HEK293 (cell line): ENCODE results near the gene MYH11.

Experiments used
- CTCF ChIA-PET: fragments of 350-600 bp; formaldehyde crosslinking; extraction: SDS; loops from one replicate; lab custom pipeline; 2021; ENCODE audit warnings: antibody characterized with exemption; lab: Yijun Ruan, JAX
- POLR2A ChIA-PET: fragments of 300-600 bp; formaldehyde crosslinking; extraction: SDS; loops from one replicate; lab custom pipeline; 2020; ENCODE audit warnings: antibody characterized with exemption, inconsistent platforms; lab: Yijun Ruan, JAX
- H3K27ac ChIP-seq: fragments of 200-500 bp; sonication (Bioruptor generic); 2 replicates; pipeline ENCODE4 v1.5.1; 2014; ENCODE audit warnings: low read depth, low read length, control low read depth, inconsistent platforms; ENCODE audit errors: extremely low read depth
- H3K36me3 ChIP-seq, 2 experiments: fragments of 200-500 bp in 1 of 2; sonication (Bioruptor generic) in 1 of 2; 1 replicate in 1 of 2; 2 replicates in 1 of 2; pipeline ENCODE4 v1.5.1; 2014 to 2017; ENCODE audit warnings: inconsistent platforms in 2 of 2, low read length in 2 of 2; ENCODE audit not compliant: control insufficient read depth in 2 of 2, insufficient read depth in 1 of 2
- H3K4me1 ChIP-seq: fragments of 200-500 bp; sonication (Bioruptor generic); 2 replicates; pipeline ENCODE4 v1.5.1; 2014; ENCODE audit warnings: mild to moderate bottlenecking, low read length, inconsistent platforms; ENCODE audit not compliant: control insufficient read depth, insufficient read depth
- H3K4me3 ChIP-seq: 2 replicates; pipeline ENCODE4 v1.5.1; 2011; ENCODE audit warnings: low read depth, mild to moderate bottlenecking, control low read depth, low read length, moderate library complexity
- H3K9me3 ChIP-seq: fragments of 200-500 bp; sonication (Bioruptor generic); 2 replicates; pipeline ENCODE4 v1.5.1; 2014; ENCODE audit warnings: low read depth, low read length, inconsistent platforms; ENCODE audit not compliant: control insufficient read depth, insufficient read depth
- CTCF ChIP-seq: fragments of 450-650 bp; formaldehyde crosslinking; IDR thresholded peaks from 2 replicates; pipeline ENCODE4 v1.5.1; 2016; ENCODE audit warnings: missing biosample characterization, missing genetic modification characterization
- KLF10 ChIP-seq: fragments of 450-650 bp; IDR thresholded peaks from 2 replicates; pipeline ENCODE4 v1.5.1; 2018; ENCODE audit warnings: missing biosample characterization, mild to moderate bottlenecking, missing genetic modification characterization
- KLF17 ChIP-seq: fragments of 450-650 bp; formaldehyde crosslinking; IDR thresholded peaks from 2 replicates; pipeline ENCODE4 v1.5.1; 2016; ENCODE audit warnings: missing biosample characterization, missing genetic modification characterization
- ZBTB8A ChIP-seq: fragments of 450-650 bp; formaldehyde crosslinking; IDR thresholded peaks from 2 replicates; pipeline ENCODE4 v1.5.1; 2016; ENCODE audit warnings: missing biosample characterization, missing genetic modification characterization
- ZFP3 ChIP-seq: fragments of 450-650 bp; formaldehyde crosslinking; IDR thresholded peaks from 2 replicates; pipeline ENCODE4 v1.5.1; 2016; ENCODE audit warnings: low read depth, missing biosample characterization, missing genetic modification characterization
- ZNF148 ChIP-seq: fragments of 450-650 bp; formaldehyde crosslinking; IDR thresholded peaks from 2 replicates; pipeline ENCODE4 v1.5.0; 2017; ENCODE audit warnings: missing biosample characterization, missing genetic modification characterization, borderline replicate concordance
- ZNF174 ChIP-seq: fragments of 450-650 bp; formaldehyde crosslinking; IDR thresholded peaks from 2 replicates; pipeline ENCODE4 v1.5.0; 2017; ENCODE audit warnings: missing biosample characterization, mild to moderate bottlenecking, missing genetic modification characterization
- ZNF26 ChIP-seq: fragments of 450-650 bp; formaldehyde crosslinking; IDR thresholded peaks from 2 replicates; pipeline ENCODE4 v1.5.1; 2016; ENCODE audit warnings: missing biosample characterization, missing genetic modification characterization
- ZNF366 ChIP-seq: fragments of 450-650 bp; formaldehyde crosslinking; conservative IDR thresholded peaks from 2 replicates; pipeline ENCODE4 v1.5.1; 2016; ENCODE audit warnings: missing biosample characterization, missing genetic modification characterization
- ZNF394 ChIP-seq: fragments of 450-650 bp; formaldehyde crosslinking; IDR thresholded peaks from 2 replicates; pipeline ENCODE4 v1.5.1; 2016; ENCODE audit warnings: missing biosample characterization, missing genetic modification characterization, mild to moderate bottlenecking, moderate library complexity, borderline replicate concordance
- ZNF514 ChIP-seq: fragments of 450-650 bp; formaldehyde crosslinking; IDR thresholded peaks from 2 replicates; pipeline ENCODE4 v1.5.1; 2016; ENCODE audit warnings: missing biosample characterization, missing genetic modification characterization
- ZNF549 ChIP-seq: fragments of 450-650 bp; IDR thresholded peaks from 2 replicates; pipeline ENCODE4 v1.5.1; 2018; ENCODE audit warnings: missing biosample characterization, missing genetic modification characterization, mild to moderate bottlenecking, inconsistent platforms, moderate library complexity
- ZNF560 ChIP-seq: fragments of 450-650 bp; formaldehyde crosslinking; IDR thresholded peaks from 2 replicates; pipeline ENCODE4 v1.5.1; 2017; ENCODE audit warnings: missing biosample characterization, missing genetic modification characterization, borderline replicate concordance
- ZNF561 ChIP-seq: fragments of 450-650 bp; IDR thresholded peaks from 2 replicates; pipeline ENCODE4 v1.5.1; 2018; ENCODE audit warnings: missing biosample characterization, missing genetic modification characterization, borderline replicate concordance
- ZNF600 ChIP-seq: fragments of 450-650 bp; formaldehyde crosslinking; IDR thresholded peaks from 2 replicates; pipeline ENCODE4 v1.5.1; 2016; ENCODE audit warnings: missing biosample characterization, missing genetic modification characterization
- ZNF654 ChIP-seq: fragments of 450-650 bp; formaldehyde crosslinking; IDR thresholded peaks from 2 replicates; pipeline ENCODE4 v1.5.1; 2016; ENCODE audit warnings: low read depth, missing biosample characterization, missing genetic modification characterization
- ZNF660 ChIP-seq: fragments of 450-650 bp; IDR thresholded peaks from 2 replicates; pipeline ENCODE4 v1.5.1; 2018; ENCODE audit warnings: missing biosample characterization, mild to moderate bottlenecking, missing genetic modification characterization
- ZNF670 ChIP-seq: fragments of 450-650 bp; formaldehyde crosslinking; IDR thresholded peaks from 2 replicates; pipeline ENCODE4 v1.5.1; 2016; ENCODE audit warnings: missing biosample characterization, missing genetic modification characterization, low read depth
- ZNF701 ChIP-seq: fragments of 450-650 bp; formaldehyde crosslinking; IDR thresholded peaks from 2 replicates; pipeline ENCODE4 v1.5.1; 2016; ENCODE audit warnings: missing biosample characterization, missing genetic modification characterization
- ZNF747 ChIP-seq: fragments of 450-650 bp; formaldehyde crosslinking; IDR thresholded peaks from 2 replicates; pipeline ENCODE4 v1.5.1; 2016; ENCODE audit warnings: missing biosample characterization, missing genetic modification characterization
- ZSCAN5A ChIP-seq: fragments of 450-650 bp; formaldehyde crosslinking; IDR thresholded peaks from 2 replicates; pipeline ENCODE4 v1.5.1; 2016; ENCODE audit warnings: missing biosample characterization, missing genetic modification characterization

The MYH11 gene

GRCh38 chr16:15874745-15875314 lies 18.0 kb upstream of the MYH11 start:
- Histone ChIP-seq H3K9me3 (no peaks in the 10 kb centered on the region), H3K4me1 (no peaks in the 10 kb centered on the region), H3K4me3 (no peak overlapping the region), H3K36me3 (peaks cover 14 to 38% of the 10 kb centered on the region in 2 experiments), H3K27ac (no peak overlapping the region)
- CTCF ChIA-PET: interaction anchor here (0.6 to 4.1 kb wide), 21 partner anchors 10 to 272 kb away, joined by 3 to 37 read pairs (median 5); partner anchors contain the start of gene CEP20
- POLR2A ChIA-PET: interaction anchor here (0.9 to 1.2 kb wide), 2 partner anchors 13 to 17 kb away, joined by 3 to 5 read pairs; partner anchors contain the start of gene CEP20
- TF ChIP-seq ZNF600 (tag by site-specific recombination) (no peak), ZNF654 (tag by site-specific recombination) (peak; percentile 30), ZNF660 (tag by site-specific recombination) (0 out of 2 replicates have a peak, but pooled peaks have one; percentile 28), CTCF (tag by site-specific recombination) (peak; percentile 29; the same call in 1 of the 2 replicates), ZSCAN5A (no peak)
- TF ChIP-seq, all 188 proteins: peak for 3

GRCh38 chr16:15873737-15874136 lies 16.9 kb upstream of the MYH11 start:
- Histone ChIP-seq H3K4me1 (no peaks in the 10 kb centered on the region), H3K36me3 (peaks cover 14 to 38% of the 10 kb centered on the region in 2 experiments), H3K27ac (no peak overlapping the region), H3K4me3 (no peak overlapping the region), H3K9me3 (no peaks in the 10 kb centered on the region)
- TF ChIP-seq ZNF394 (tag by site-specific recombination) (no peak), ZNF26 (tag by site-specific recombination) (no peak), KLF10 (no peak), ZNF561 (no peak), ZNF148 (tag by site-specific recombination) (no peak), ZNF514 (tag by site-specific recombination) (no peak), ZNF560 (tag by site-specific recombination) (no peak), ZNF366 (tag by site-specific recombination) (no peak), ZNF174 (tag by site-specific recombination) (no peak), ZFP3 (tag by site-specific recombination) (no peak), ZNF549 (tag by site-specific recombination) (no peak), ZNF670 (no peak), KLF17 (tag by site-specific recombination) (no peak), ZNF701 (tag by site-specific recombination) (no peak), ZBTB8A (tag by site-specific recombination) (no peak), ZNF747 (no peak), ZNF600 (tag by site-specific recombination) (no peak)
- CTCF ChIA-PET: interaction anchor here (1.0 to 4.1 kb wide), 6 partner anchors 9 to 254 kb away, joined by 3 to 37 read pairs (median 9); partner anchors contain the start of gene CEP20
- POLR2A ChIA-PET: interaction anchor here (1.7 kb wide), 1 partner anchor 15 kb away, joined by 4 read pairs; the partner anchor contains the start of gene CEP20
